Right ventricle myocardium superior (tissue), 1 donor: ENCODE measurements around the gene NFS1. TPM values are rescaled to one million over a fixed set of nuclear protein-coding genes. Genes with fewer than 3 reads are reported as not detected.

Experiments used
- ATAC-seq: fragments of 200-7000 bp; cut with Tn5 transposase; one replicate; pipeline ENCODE4 v1.9.1; 2020; ENCODE audit warnings: mild to moderate bottlenecking; ENCODE audit not compliant: poor library complexity
- DNase-seq: peaks from one replicate; pipeline ENCODE4 v3.0.0-alpha.2; 2020
- intact Hi-C: fragments of 100-400 bp; cut with DNase I; formaldehyde crosslinking; loops from one replicate; pipeline ENCODE4 v1.11.2; 2022
- total RNA-seq: library from RNA; stranded (reverse); fragmentation: NEBNext Ultra II Directional; extraction: Animal tissue kit (Norgen Biotek cat#: 25700); gene quantifications from one replicate; pipeline ENCODE4 v1.2.1, GENCODE V29; 2021
- donor health status: DM: no; HTN: yes; CAD: no; lungs with severe emphysema.

The NFS1 gene
- total RNA-seq, 1 donor from 2014 or later: 53.2 TPM

GRCh38 chr20:35629427-35630145 is 69.6 kb downstream of the NFS1 start:
- ATAC-seq (no peak), DNase-seq (no peak)
- intact Hi-C loops: no loop called here

DNA sequence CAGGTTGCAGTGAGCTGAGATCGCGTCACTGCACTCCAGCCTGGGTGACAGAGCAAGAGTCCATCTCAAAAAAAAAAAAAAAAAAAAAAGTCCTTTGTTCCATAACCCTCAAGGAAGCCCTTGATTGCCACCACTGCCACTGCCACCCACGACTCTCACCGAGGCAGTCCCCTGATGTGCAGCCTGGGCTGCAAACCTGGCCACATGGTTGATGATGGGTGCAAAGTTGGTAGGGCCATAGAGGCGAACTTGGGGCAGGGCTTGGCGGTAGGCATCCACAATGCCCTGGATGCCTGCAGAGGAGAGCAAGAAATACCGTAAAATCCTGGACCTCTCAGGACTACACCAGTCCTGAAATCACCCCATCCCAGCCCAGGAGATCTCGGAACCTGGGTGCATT is 72.0 kb downstream of the NFS1 start:
- no peak for DNase-seq

DNA sequence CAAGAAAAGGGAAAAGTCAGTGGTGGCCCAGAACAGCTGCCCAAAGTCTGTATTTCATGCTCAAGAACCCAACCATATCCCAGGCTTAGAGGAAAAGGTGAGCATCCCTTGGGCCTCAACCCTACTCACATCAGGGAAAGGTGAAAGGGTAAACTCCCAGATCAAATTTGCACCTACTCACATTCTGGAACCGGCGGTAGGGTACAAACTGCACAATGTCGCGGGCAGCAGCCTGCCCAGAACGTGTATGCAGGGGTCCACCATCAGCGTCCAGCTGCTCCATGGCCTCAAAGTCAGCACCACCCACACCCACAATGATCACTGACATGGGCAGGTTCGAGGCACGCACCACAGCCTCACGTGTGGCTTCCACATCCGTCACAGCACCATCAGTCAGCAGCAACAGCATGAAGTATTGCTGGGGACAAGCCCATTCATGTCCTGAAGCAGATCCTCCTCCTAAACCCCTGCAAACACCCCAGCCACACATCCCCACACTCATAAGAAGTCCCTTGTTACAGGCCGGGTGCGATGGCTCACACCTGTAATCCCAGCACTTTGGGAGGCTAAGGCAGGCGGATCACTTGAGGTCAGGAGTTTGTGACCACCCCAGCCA is 72.7 kb downstream of the NFS1 start:
- intact Hi-C loops: no loop called here
- DNase-seq (no peak), ATAC-seq (no peak)

More for the DNA sequence above, 72.0 kb downstream of the NFS1 start:
- intact Hi-C loops: no loop called here
- no peak for ATAC-seq

DNA sequence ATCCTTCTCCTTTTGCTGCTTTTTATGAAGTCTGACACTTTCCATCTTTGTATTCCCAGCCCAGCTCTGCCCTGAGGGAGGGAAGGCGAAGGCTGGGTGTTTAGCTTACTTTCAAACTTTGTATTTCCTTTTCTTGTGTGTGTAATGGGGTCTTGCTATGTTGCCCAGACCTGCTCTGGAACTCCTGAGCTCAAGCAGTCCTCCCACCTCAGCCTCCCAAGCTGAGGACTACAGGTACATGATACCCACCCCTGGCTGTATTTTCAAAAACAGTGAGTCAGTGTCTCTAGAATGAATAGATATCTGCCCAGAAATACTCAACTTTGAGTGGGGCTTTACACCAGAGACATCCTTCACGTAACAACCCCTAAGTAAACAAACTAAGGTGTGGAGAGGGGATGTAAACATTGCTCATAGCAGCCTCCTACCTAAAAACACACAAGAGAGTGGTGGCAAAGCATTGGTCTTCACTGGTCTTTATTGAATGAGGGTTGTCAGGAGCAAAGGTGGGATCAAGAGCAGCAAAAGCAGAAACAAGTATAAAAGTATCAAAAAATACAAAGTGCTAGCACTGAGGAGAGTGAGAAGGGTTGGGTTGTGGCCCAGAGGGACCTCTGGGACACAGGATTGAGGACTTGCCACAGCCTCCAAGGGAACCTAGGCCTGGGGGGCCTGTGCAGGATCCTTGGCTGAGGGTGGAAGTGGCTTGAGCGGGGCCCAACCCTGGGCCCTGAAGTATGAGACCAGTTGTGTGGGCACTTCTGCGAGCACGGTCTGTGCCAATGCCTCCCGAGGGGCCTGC is 73.4 kb downstream of the NFS1 start:
- DNase-seq (no peak), ATAC-seq (no peak)
- intact Hi-C loops: no loop called here

DNA sequence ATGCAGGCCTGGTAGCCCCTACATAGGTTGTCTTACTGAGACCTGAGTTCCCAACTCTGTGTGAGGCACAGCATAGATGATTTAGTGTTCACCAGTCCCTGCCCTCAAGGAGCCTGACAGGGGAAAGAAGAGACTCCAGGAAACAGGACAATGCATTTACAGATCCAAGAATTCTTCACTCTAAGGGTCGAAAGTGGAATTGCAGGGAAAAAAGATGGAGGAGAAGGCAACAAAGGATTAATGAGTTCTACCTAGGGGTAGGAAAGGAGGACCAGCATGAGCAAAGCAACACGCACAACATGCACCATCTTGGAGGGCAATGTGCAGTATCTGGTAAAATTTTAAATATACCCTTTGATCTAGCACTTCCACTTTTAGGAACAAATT is 77.6 kb downstream of the NFS1 start:
- DNase-seq (no peak), ATAC-seq (no peak)
- intact Hi-C loops: no loop called here

DNA sequence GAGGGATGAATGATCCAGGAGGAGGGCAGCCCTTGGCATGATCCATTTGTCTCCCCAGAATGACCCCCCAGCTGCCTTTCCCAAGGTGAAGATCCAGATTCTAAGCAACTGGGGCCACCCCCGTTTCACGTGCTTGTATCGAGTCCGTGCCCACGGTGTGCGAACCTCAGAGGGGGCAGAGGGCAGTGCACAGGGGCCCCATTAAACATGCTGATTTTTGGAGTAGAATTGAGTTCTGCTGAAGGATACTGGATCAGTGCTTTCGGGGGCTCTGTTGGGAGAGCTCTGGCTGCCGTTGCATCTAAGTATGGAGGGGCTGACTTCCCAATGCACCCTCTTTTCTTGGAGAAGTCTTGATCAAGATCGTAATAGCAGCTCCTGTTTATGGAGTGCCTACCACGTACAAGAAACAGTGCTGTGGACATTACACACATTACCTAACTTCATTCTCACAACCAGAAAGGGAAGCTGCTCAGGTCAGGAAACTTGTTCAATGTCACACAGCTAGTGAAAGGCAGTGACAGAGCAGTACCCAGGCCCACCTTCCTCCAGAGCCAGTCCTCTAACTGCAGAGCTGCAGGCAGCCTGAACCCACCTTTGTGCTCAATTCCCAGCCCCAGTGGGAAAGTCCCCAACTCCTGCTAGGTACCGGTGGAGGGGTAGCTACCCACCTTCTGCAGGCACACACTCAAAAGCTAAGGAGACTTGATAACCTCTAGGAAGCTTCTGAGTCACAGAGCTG is 78.2 kb downstream of the NFS1 start:
- DNase-seq (no peak), ATAC-seq (no peak)
- intact Hi-C loops: no loop called here

GRCh38 chr20:35619196-35620095 is 79.7 kb downstream of the NFS1 start:
- DNase-seq (peak; percentile 88), ATAC-seq (peak; percentile 48)
- intact Hi-C loops: loop anchor here (5.0 kb wide), 1 partner anchor 43 kb away; the partner anchor contains the start of genes CPNE1 and RBM12

- ATAC-seq (no peak), DNase-seq (no peak)
- intact Hi-C loops: loop anchor here (5.0 kb wide), 1 partner anchor 44 kb away; the partner anchor contains the start of genes CPNE1 and RBM12
Observed at GRCh38 chr20:35618263-35619131, 80.7 kb downstream of the NFS1 start.

Other genes with a start within 250 kb of the NFS1 start
- 12.3 TPM for gene CEP250, start 243.8 kb downstream of the NFS1 start, total RNA-seq
- not detected for gene C20orf173, start 169.7 kb downstream of the NFS1 start, total RNA-seq
- 90.7 TPM for gene ERGIC3, start 157.3 kb downstream of the NFS1 start, total RNA-seq
- 2.3 TPM for gene SPAG4, start 83.5 kb downstream of the NFS1 start, total RNA-seq
- 60.6 TPM for gene CPNE1, start 34.5 kb downstream of the NFS1 start, total RNA-seq
- gene RBM12, start 34.5 kb downstream of the NFS1 start, total RNA-seq: 45.3 TPM
- gene ROMO1, start 53 bp upstream of the NFS1 start, total RNA-seq: 198 TPM
- gene RBM39, start 42.9 kb upstream of the NFS1 start, total RNA-seq: 134 TPM
- 37.2 TPM for gene PHF20, start 72.7 kb upstream of the NFS1 start, total RNA-seq